Nephron (organoid): Measurements from ENCODE around the gene BAHCC1.
A peak's percentile ranks its signal among the peaks of the same experiment; 100 is the strongest.

ENCODE experiments used
- H3K27ac Mint-ChIP-seq, 3 experiments: 2 replicates each; pipeline ENCODE4 v1.8.0; 2020; ENCODE audit warnings: mixed read lengths in 3 of 3, mild to moderate bottlenecking in 2 of 3, moderate library complexity in 1 of 3
- H3K27me3 Mint-ChIP-seq: 2 replicates; pipeline ENCODE4 v1.8.0; 2021; ENCODE audit warnings: low read depth, mild to moderate bottlenecking, moderate library complexity, mixed read lengths
- H3K36me3 Mint-ChIP-seq: 2 replicates; pipeline ENCODE4 v1.8.0; 2020; ENCODE audit warnings: low read depth, mixed read lengths
- H3K4me1 Mint-ChIP-seq: 2 replicates; pipeline ENCODE4 v1.8.0; 2020; ENCODE audit warnings: mixed read lengths
- H3K4me3 Mint-ChIP-seq, 3 experiments: 2 replicates each; pipeline ENCODE4 v1.8.0; 2020; ENCODE audit warnings: mild to moderate bottlenecking in 3 of 3, mixed read lengths in 3 of 3, moderate library complexity in 2 of 3
- H3K9me3 Mint-ChIP-seq: 2 replicates; pipeline ENCODE4 v1.8.0; 2020; ENCODE audit warnings: mixed read lengths
- CTCF ChIP-seq, 3 experiments: fragments of 200-600 bp; sonication (generic); IDR thresholded peaks; one replicate each; pipeline ENCODE4 v1.5.0; 2021; ENCODE audit warnings: antibody characterized with exemption in 3 of 3; ENCODE audit not compliant: unreplicated experiment in 3 of 3

Gene BAHCC1

GRCh38 chr17:81394921-81395599 lies at the start of gene BAHCC1:
BAHCC1 (plus strand) TSS chr17:81395457; CDS start chr17:81399740, 4,283 bp downstream.
- Mint-ChIP-seq H3K4me1 (peaks cover 44% of the 10 kb centered on the region), H3K4me3 (peak within 1 kb of the TSS; percentile 97 to 99 (median 97)), H3K9me3 (no peaks in the 10 kb centered on the region), H3K27ac (peak within 1 kb of the TSS; percentile 97 to 100 (median 100)), H3K27me3 (peaks cover under 1% of the 10 kb centered on the region), H3K36me3 (no peaks in the 10 kb centered on the region)
- TF ChIP-seq CTCF (IDR thresholded peaks at IDR 0.05; ENCODE audit: unreplicated experiment in 3 of 3): no peak

- no peaks in the 10 kb centered on the region for H3K27me3 Mint-ChIP-seq
- H3K4me1 Mint-ChIP-seq: peaks cover 34% of the 10 kb centered on the region
- H3K27ac Mint-ChIP-seq: peak overlapping the region in 2 of 3 experiments; percentile 24 to 77
- H3K9me3 Mint-ChIP-seq: no peaks in the 10 kb centered on the region
- no peak for TF ChIP-seq CTCF (IDR thresholded peaks at IDR 0.05; ENCODE audit: unreplicated experiment in 3 of 3)
- H3K4me3 Mint-ChIP-seq: peak overlapping the region; percentile 83 to 85 (median 83)
- H3K36me3 Mint-ChIP-seq: peaks cover 12% of the 10 kb centered on the region
Observed at GRCh38 chr17:81346090-81346907, 49.0 kb upstream of the BAHCC1 start.

GRCh38 chr17:81346908-81347349 lies 48.3 kb upstream of the BAHCC1 start:
- Mint-ChIP-seq H3K27ac (peak overlapping the region in 2 of 3 experiments; percentile 22 to 77), H3K4me3 (peak overlapping the region; percentile 83 to 85 (median 83)), H3K27me3 (no peaks in the 10 kb centered on the region), H3K9me3 (no peaks in the 10 kb centered on the region), H3K36me3 (peaks cover 12% of the 10 kb centered on the region), H3K4me1 (peaks cover 38% of the 10 kb centered on the region)
- no peak for TF ChIP-seq CTCF (IDR thresholded peaks at IDR 0.05; ENCODE audit: unreplicated experiment in 3 of 3)

GRCh38 chr17:81347437-81347836 lies 47.8 kb upstream of the BAHCC1 start:
- no peaks in the 10 kb centered on the region for H3K27me3 Mint-ChIP-seq
- H3K4me1 Mint-ChIP-seq: peaks cover 34% of the 10 kb centered on the region
- peak overlapping the region in 2 of 3 experiments; percentile 22 to 77 for H3K27ac Mint-ChIP-seq
- peak overlapping the region; percentile 83 to 85 (median 83) for H3K4me3 Mint-ChIP-seq
- H3K36me3 Mint-ChIP-seq: peaks cover 9% of the 10 kb centered on the region
- H3K9me3 Mint-ChIP-seq: no peaks in the 10 kb centered on the region
- TF ChIP-seq CTCF (IDR thresholded peaks at IDR 0.05; ENCODE audit: unreplicated experiment in 3 of 3): no peak

GRCh38 chr17:81348097-81349055 lies 46.9 kb upstream of the BAHCC1 start:
- H3K9me3 Mint-ChIP-seq: no peaks in the 10 kb centered on the region
- no peaks in the 10 kb centered on the region for H3K27me3 Mint-ChIP-seq
- peaks cover 5% of the 10 kb centered on the region for H3K36me3 Mint-ChIP-seq
- peaks cover 32% of the 10 kb centered on the region for H3K4me1 Mint-ChIP-seq
- peak overlapping the region in 2 of 3 experiments; percentile 17 to 66 for H3K27ac Mint-ChIP-seq
- TF ChIP-seq CTCF (IDR thresholded peaks at IDR 0.05; ENCODE audit: unreplicated experiment in 3 of 3): no peak
- peak overlapping the region; percentile 16 to 30 (median 17) for H3K4me3 Mint-ChIP-seq
